OCI-LY7 (cell line): ENCODE measurements around the gene GJB3.
"Not testable (repeated sequence)": the region's sequence is repeated elsewhere in the genome, so short reads cannot be mapped to it uniquely, and the experiment has no call there.

Experiments used
- CTCF ChIP-seq: fragments of 200-600 bp; sonication (generic); conservative IDR thresholded peaks from 2 replicates; pipeline ENCODE4 v1.5.1; 2014; ENCODE audit warnings: mild to moderate bottlenecking, antibody characterized with exemption, low read length, moderate library complexity, mixed read lengths
- EZH2phosphoT487 ChIP-seq: fragments of 200-600 bp; sonication (generic); IDR thresholded peaks from 2 replicates; pipeline ENCODE4 v1.6.1; 2018; ENCODE audit warnings: low read depth, borderline replicate concordance, mild to moderate bottlenecking, mixed run types, antibody characterized with exemption, low read length, moderate library complexity, mixed read lengths

GRCh38 chr1:34737236-34737635, 43.8 kb upstream of the GJB3 start:
- not testable (repeated sequence) for TF ChIP-seq CTCF, EZH2phosphoT487
